ENCODE measurements around the gene HLA-DMA. TPM values are rescaled to one million over a fixed set of nuclear protein-coding genes. Genes with fewer than 3 reads are reported as not detected.

The HLA-DMA gene
- total and polyA plus RNA-seq, 9 of the 15 experiments (the other 6 are each of a cell fraction or from before 2014, with no cell fraction given): 0.13 to 0.83 (median 0.51) TPM

DNA sequence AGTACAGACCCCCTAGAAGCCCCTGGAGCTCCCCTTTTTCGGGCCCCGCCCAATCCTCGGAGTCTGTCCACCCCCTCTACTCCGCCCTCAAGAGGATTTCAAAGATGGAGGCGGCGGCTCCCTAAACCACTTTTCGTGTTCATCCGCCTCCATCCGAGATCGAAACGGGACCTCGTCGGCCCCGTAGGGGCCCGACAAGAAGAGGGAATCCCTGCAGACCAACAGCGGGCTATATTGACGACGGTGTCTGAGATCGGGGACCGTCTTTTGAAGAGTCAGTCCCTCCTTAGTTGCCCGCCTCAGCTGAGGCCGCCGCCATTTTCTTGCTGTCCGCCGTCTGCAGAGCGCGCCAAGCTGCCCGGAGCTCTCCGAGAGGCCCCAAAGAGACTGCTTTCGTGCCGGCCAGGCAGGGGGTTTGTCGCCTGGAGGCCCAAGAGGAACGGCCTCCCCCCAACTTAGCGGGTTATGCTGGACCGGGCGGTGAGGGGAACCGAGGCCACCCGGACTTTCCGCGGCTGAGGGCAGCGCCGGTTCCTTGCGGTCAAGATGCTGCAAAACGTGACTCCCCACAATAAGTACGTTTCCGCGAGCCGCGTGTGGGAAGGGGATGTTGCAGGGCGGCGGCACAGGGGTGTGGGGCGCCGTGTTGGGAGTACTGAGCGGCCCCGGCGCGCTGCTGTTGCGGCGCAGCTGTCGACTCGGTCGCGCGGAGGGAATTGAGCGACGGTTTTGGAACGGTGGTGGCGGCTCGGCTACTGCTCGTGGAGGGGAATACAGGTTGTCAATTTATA lies 19.7 kb upstream of the HLA-DMA start (continued):
- no peak for TF ChIP-seq POLR3A (IDR thresholded peaks at IDR 0.05; ENCODE audit: borderline replicate concordance, extremely low read depth, insufficient read depth, insufficient read length)
- TF ChIP-seq ZNF217 (CRISPR knock-in tag; IDR thresholded peaks at IDR 0.05): no peak
- no peak for TF ChIP-seq ELF2 (CRISPR knock-in tag; IDR thresholded peaks at IDR 0.05)
- TF ChIP-seq NFATC3 (IDR thresholded peaks at IDR 0.05): peak; percentile 79; the same call in 1 of the 2 replicates
- TF ChIP-seq FOXM1 (IDR thresholded peaks at IDR 0.05; ENCODE audit: low read depth): 0 out of 2 replicates have a peak, but pooled peaks have one; percentile 11
- no peak for TF ChIP-seq FOXM1 (CRISPR knock-in tag; IDR thresholded peaks at IDR 0.05; ENCODE audit: low read depth)
- TF ChIP-seq SRSF3 (IDR thresholded peaks at IDR 0.05; ENCODE audit: insufficient read depth, low read length): peak; percentile 64
- TF ChIP-seq ZNF143 (CRISPR knock-in tag; IDR thresholded peaks at IDR 0.05): 0 out of 2 replicates have a peak, but pooled peaks have one; percentile 24
- peak; percentile 39; the same call in 1 of the 2 replicates for TF ChIP-seq NR2C2 (CRISPR knock-in tag; IDR thresholded peaks at IDR 0.05)
- TF ChIP-seq NR2C2 (tag; IDR thresholded peaks at IDR 0.05): no peak
- no peak for TF ChIP-seq ZKSCAN3 (CRISPR knock-in tag; IDR thresholded peaks at IDR 0.05)
- TF ChIP-seq HMBOX1 (IDR thresholded peaks at IDR 0.05): no peak
- TF ChIP-seq ELF1 (tag; IDR thresholded peaks at IDR 0.05): no peak
- TF ChIP-seq, protein P1, sequence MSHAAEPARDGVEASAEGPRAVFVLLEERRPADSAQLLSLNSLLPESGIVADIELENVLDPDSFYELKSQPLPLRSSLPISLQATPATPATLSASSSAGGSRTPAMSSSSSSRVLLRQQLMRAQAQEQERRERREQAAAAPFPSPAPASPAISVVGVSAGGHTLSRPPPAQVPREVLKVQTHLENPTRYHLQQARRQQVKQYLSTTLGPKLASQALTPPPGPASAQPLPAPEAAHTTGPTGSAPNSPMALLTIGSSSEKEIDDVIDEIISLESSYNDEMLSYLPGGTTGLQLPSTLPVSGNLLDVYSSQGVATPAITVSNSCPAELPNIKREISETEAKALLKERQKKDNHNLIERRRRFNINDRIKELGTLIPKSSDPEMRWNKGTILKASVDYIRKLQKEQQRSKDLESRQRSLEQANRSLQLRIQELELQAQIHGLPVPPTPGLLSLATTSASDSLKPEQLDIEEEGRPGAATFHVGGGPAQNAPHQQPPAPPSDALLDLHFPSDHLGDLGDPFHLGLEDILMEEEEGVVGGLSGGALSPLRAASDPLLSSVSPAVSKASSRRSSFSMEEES (CRISPR knock-in tag; IDR thresholded peaks at IDR 0.05): no peak; the same call in 1 of the 2 replicates
- TF ChIP-seq ZNF184 (CRISPR knock-in tag; IDR thresholded peaks at IDR 0.05): no peak
- 0 out of 2 replicates have a peak, but pooled peaks have one; percentile 9 for TF ChIP-seq RUNX1 (IDR thresholded peaks at IDR 0.05; ENCODE audit: low read depth)
- TF ChIP-seq RBM25 (IDR thresholded peaks at IDR 0.05; ENCODE audit: low read depth, low read length, severe bottlenecking): no peak
- TF ChIP-seq HNRNPUL1 (IDR thresholded peaks at IDR 0.05; ENCODE audit: low read length): no peak
- no peak; the same call in 1 of the 2 replicates for TF ChIP-seq FOXK1 (CRISPR knock-in tag; IDR thresholded peaks at IDR 0.05; ENCODE audit: borderline replicate concordance)
- no peak for TF ChIP-seq POLR2H (tag; IDR thresholded peaks at IDR 0.05; ENCODE audit: low read depth)
- no peak; a peak in 1 of 4 replicates for TF ChIP-seq ARNT (IDR thresholded peaks at IDR 0.05)
- TF ChIP-seq, protein P2, sequence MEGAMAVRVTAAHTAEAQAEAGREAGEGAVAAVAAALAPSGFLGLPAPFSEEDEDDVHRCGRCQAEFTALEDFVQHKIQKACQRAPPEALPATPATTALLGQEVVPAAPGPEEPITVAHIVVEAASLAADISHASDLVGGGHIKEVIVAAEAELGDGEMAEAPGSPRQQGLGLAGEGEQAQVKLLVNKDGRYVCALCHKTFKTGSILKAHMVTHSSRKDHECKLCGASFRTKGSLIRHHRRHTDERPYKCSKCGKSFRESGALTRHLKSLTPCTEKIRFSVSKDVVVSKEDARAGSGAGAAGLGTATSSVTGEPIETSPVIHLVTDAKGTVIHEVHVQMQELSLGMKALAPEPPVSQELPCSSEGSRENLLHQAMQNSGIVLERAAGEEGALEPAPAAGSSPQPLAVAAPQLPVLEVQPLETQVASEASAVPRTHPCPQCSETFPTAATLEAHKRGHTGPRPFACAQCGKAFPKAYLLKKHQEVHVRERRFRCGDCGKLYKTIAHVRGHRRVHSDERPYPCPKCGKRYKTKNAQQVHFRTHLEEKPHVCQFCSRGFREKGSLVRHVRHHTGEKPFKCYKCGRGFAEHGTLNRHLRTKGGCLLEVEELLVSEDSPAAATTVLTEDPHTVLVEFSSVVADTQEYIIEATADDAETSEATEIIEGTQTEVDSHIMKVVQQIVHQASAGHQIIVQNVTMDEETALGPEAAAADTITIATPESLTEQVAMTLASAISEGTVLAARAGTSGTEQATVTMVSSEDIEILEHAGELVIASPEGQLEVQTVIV (CRISPR knock-in tag; IDR thresholded peaks at IDR 0.05; ENCODE audit: borderline replicate concordance): no peak
- TF ChIP-seq ZC3H4 (CRISPR knock-in tag; IDR thresholded peaks at IDR 0.05; ENCODE audit: borderline replicate concordance): peak; percentile 98
- no peak for TF ChIP-seq CHD1 (IDR thresholded peaks at IDR 0.05; ENCODE audit: low read length)
- TF ChIP-seq SUPT5H (IDR thresholded peaks at IDR 0.05): peak; percentile 80

Measured in K562 (cell line).